Sigmoid colon (tissue), 7 donors: ENCODE measurements around the gene PP2D1. TPM values are rescaled to one million over a fixed set of nuclear protein-coding genes. Genes with fewer than 3 reads are reported as not detected.
"Not testable (repeated sequence)": the region's sequence is repeated elsewhere in the genome, so short reads cannot be mapped to it uniquely, and the experiment has no call there.

Source experiments
- DNase-seq: peaks from one replicate; pipeline ENCODE4 v3.0.0-alpha.2; 2019
- H3K27ac ChIP-seq, 4 donors: fragments of 200-600 bp; sonication (generic); one replicate each; pipeline ENCODE4 v1.5.1; 2016 to 2019; ENCODE audit warnings: mild to moderate bottlenecking in 1 of 4
- H3K27me3 ChIP-seq, 3 donors: fragments of 200-600 bp; sonication (generic); one replicate each; pipeline ENCODE4 v1.5.1; 2019; ENCODE audit warnings: mild to moderate bottlenecking in 1 of 3
- H3K36me3 ChIP-seq, 4 donors: fragments of 200-600 bp; sonication (generic); one replicate each; pipeline ENCODE4 v1.5.1; 2016 to 2019
- H3K4me1 ChIP-seq, 4 donors: fragments of 200-600 bp; sonication (generic); one replicate each; pipeline ENCODE4 v1.5.1; 2017 to 2019
- H3K4me3 ChIP-seq, 4 donors: fragments of 200-600 bp; sonication (generic); one replicate each; pipeline ENCODE4 v1.5.1; 2017 to 2019; ENCODE audit warnings: mild to moderate bottlenecking in 2 of 4, moderate library complexity in 1 of 4
- H3K9me3 ChIP-seq, 4 donors: fragments of 200-600 bp in 3 of 4; sonication (generic) in 3 of 4; one replicate each; pipeline versions ENCODE4 v1.5.1 to v1.6.1; 2013 to 2019
- CTCF ChIP-seq, 4 experiments: fragments of 450-650 bp in 3 of 4; fragments of 200-600 bp in 1 of 4; IDR thresholded peaks; one replicate each; pipeline ENCODE4 v1.5.1; 2016 to 2019; ENCODE audit warnings: antibody characterized with exemption in 4 of 4, mild to moderate bottlenecking in 3 of 4, moderate library complexity in 2 of 4
- EP300 ChIP-seq, 4 donors: sonication (generic); formaldehyde crosslinking; IDR thresholded peaks; one replicate each; pipeline ENCODE4 v1.6.1; 2017; ENCODE audit warnings: antibody characterized with exemption in 4 of 4
- POLR2A ChIP-seq, 2 donors: fragments of 450-650 bp; IDR thresholded peaks; one replicate each; pipeline ENCODE4 v1.6.1; 2016; ENCODE audit warnings: antibody characterized with exemption in 2 of 2, mild to moderate bottlenecking in 2 of 2, moderate library complexity in 2 of 2
- POLR2AphosphoS5 ChIP-seq, 4 donors: sonication (generic); formaldehyde crosslinking; IDR thresholded peaks; one replicate each; pipeline ENCODE4 v1.6.1; 2017; ENCODE audit warnings: antibody characterized with exemption in 4 of 4
- WGBS, 2 donors: extraction: QIAGEN DNeasy Blood & Tissue Kit; methylation state at CpG; one replicate each; pipeline ENCODE4 v1.1.7; 2013; 5-methylcytosine and 5-hydroxymethylcytosine counted together
- intact Hi-C: fragments of 100-400 bp; cut with DNase I; formaldehyde crosslinking; loops from one replicate; pipeline ENCODE4 v1.15.1; 2023
- polyA plus RNA-seq, 3 donors: library from polyadenylated mRNA; stranded (reverse); fragments of 200-250 nt; gene quantifications; one replicate each; pipeline ENCODE4 v1.2.3, GENCODE V29; 2013
- total RNA-seq, 4 donors: library from RNA; depleted of rRNA; stranded (reverse); fragments of >200 nt; gene quantifications; one replicate each; pipeline ENCODE4 v1.1.0, GENCODE V29; 2016
- donor health status: healthy with polysubstance abuse.
- donor health status: Bipolar disorder and iron deficiency.
- donor health status: healthy.

PP2D1 gene
- total and polyA plus RNA-seq, 7 donors, result not detected

GRCh38 chr3:19994796-19995195 lies 17.3 kb downstream of the PP2D1 start:
- no peak for DNase-seq
- Histone ChIP-seq H3K9me3 (no peaks in the 10 kb centered on the region), H3K4me1 (no peaks in the 10 kb centered on the region), H3K36me3 (no peaks in the 10 kb centered on the region), H3K27me3 (no peaks in the 10 kb centered on the region), H3K4me3 (no peak overlapping the region), H3K27ac (no peak overlapping the region)
- TF ChIP-seq POLR2AphosphoS5 (IDR thresholded peaks at IDR 0.05) (no peak), EP300 (IDR thresholded peaks at IDR 0.05) (no peak), POLR2A (IDR thresholded peaks at IDR 0.05) (no peak), CTCF (IDR thresholded peaks at IDR 0.05) (no peak)
- intact Hi-C loops, result no loop called here
- WGBS, 2 donors, result 95 to 96% methylated on average over 2 of the region's 2 CpGs

GRCh38 chr3:19988904-19989303 lies 23.2 kb downstream of the PP2D1 start:
- H3K27me3 ChIP-seq, H3K4me1 ChIP-seq, H3K9me3 ChIP-seq, intact Hi-C loops, H3K4me3 ChIP-seq, H3K27ac ChIP-seq, DNase-seq: not testable (repeated sequence)
- WGBS, 2 donors, result 96 to 97% methylated on average over 8 of the region's 8 CpGs
- H3K36me3 ChIP-seq, result peaks cover 0 to 17% (median 0%) of the 10 kb centered on the region in 4 donors

- Histone ChIP-seq H3K27ac (no peak overlapping the region), H3K27me3 (no peaks in the 10 kb centered on the region), H3K4me1 (peaks cover 0 to 12% (median 8%) of the 10 kb centered on the region in 4 donors), H3K9me3 (no peaks in the 10 kb centered on the region), H3K4me3 (no peak overlapping the region), H3K36me3 (peaks cover 0 to 32% (median 5%) of the 10 kb centered on the region in 4 donors)
- intact Hi-C loops, result no loop called here
- TF ChIP-seq POLR2AphosphoS5 (IDR thresholded peaks at IDR 0.05) (no peak), POLR2A (IDR thresholded peaks at IDR 0.05) (no peak), CTCF (IDR thresholded peaks at IDR 0.05) (no peak)
- DNase-seq, result no peak
- WGBS, 2 donors, result 52 to 70% methylated on average over 3 of the region's 3 CpGs
Measured at GRCh38 chr3:19972054-19972453, 40.0 kb downstream of the PP2D1 start.

- no peak overlapping the region for H3K4me3 ChIP-seq
- 91% methylated on average over 8 of the region's 8 CpGs for WGBS, 2 donors
- no peak for DNase-seq
- peaks cover 0 to 12% (median 8%) of the 10 kb centered on the region in 4 donors for H3K4me1 ChIP-seq
- intact Hi-C loops, result no loop called here
- H3K9me3 ChIP-seq, result no peaks in the 10 kb centered on the region
- H3K36me3 ChIP-seq, result peaks cover 0 to 15% (median 0%) of the 10 kb centered on the region in 4 donors
- no peaks in the 10 kb centered on the region for H3K27me3 ChIP-seq
- TF ChIP-seq CTCF (IDR thresholded peaks at IDR 0.05) (no peak), POLR2AphosphoS5 (IDR thresholded peaks at IDR 0.05) (no peak), EP300 (IDR thresholded peaks at IDR 0.05) (no peak), POLR2A (IDR thresholded peaks at IDR 0.05) (no peak)
- H3K27ac ChIP-seq, result no peak overlapping the region
Measured at GRCh38 chr3:19970327-19970726, 41.7 kb downstream of the PP2D1 start.

GRCh38 chr3:19967812-19968211 lies 44.3 kb downstream of the PP2D1 start:
- no peak for DNase-seq
- 91% methylated on average over 4 of the region's 4 CpGs for WGBS, 2 donors
- intact Hi-C loops, result no loop called here
- Histone ChIP-seq H3K36me3 (no peaks in the 10 kb centered on the region), H3K4me1 (peaks cover 0 to 15% (median 9%) of the 10 kb centered on the region in 4 donors), H3K4me3 (no peak overlapping the region), H3K27ac (no peak overlapping the region), H3K27me3 (no peaks in the 10 kb centered on the region), H3K9me3 (no peaks in the 10 kb centered on the region)
- TF ChIP-seq CTCF (IDR thresholded peaks at IDR 0.05) (no peak), POLR2AphosphoS5 (IDR thresholded peaks at IDR 0.05) (no peak), POLR2A (IDR thresholded peaks at IDR 0.05) (no peak), EP300 (IDR thresholded peaks at IDR 0.05) (no peak)
